ENCODE measurements around the gene SIM2.

DNA sequence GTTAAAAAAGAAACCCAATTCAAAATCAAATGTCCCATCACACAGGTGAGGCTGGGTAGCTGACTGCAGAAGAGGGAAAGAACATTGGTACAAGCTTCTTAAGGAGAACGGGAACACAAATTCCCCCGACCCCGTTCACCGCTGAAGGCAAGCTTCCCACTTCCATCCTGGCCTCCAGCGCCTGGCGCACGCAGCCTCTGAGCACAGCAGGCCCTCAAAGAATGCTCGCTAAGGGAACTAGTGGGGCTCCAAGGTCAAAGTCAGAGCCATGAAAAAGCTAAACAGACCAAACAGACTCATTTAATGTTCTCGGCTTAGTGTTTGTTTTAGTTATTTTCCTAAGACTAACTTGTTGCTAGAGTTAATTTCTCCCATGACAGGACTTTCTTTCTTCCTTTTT lies 63.7 kb downstream of the SIM2 start:
- TF ChIP-seq, protein P1, sequence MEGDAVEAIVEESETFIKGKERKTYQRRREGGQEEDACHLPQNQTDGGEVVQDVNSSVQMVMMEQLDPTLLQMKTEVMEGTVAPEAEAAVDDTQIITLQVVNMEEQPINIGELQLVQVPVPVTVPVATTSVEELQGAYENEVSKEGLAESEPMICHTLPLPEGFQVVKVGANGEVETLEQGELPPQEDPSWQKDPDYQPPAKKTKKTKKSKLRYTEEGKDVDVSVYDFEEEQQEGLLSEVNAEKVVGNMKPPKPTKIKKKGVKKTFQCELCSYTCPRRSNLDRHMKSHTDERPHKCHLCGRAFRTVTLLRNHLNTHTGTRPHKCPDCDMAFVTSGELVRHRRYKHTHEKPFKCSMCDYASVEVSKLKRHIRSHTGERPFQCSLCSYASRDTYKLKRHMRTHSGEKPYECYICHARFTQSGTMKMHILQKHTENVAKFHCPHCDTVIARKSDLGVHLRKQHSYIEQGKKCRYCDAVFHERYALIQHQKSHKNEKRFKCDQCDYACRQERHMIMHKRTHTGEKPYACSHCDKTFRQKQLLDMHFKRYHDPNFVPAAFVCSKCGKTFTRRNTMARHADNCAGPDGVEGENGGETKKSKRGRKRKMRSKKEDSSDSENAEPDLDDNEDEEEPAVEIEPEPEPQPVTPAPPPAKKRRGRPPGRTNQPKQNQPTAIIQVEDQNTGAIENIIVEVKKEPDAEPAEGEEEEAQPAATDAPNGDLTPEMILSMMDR (IDR thresholded peaks at IDR 0.05 in 4 of 5, conservative IDR thresholded peaks at IDR 0.05 in 1 of 5), result no peak
- no peak for TF ChIP-seq POLR2A (IDR thresholded peaks at IDR 0.05)
